ENCODE measurements around the gene PTGR3. TPM values are rescaled to one million over a fixed set of nuclear protein-coding genes. Genes with fewer than 3 reads are reported as not detected.

Gene PTGR3
- total RNA-seq, 2 donors from 2014 or later: 8.9 to 26.5 TPM

GRCh38 chr18:75170022-75170789 lies 38.7 kb downstream of the PTGR3 start:
- no peak for ATAC-seq
- no peak for DNase-seq
- no peaks in the 10 kb centered on the region for H3K36me3 ChIP-seq (replicated peaks in 1 of 2; ENCODE audit: insufficient read depth in 1 of 2, low read depth in 2 of 2)
- H3K4me3 ChIP-seq: no peak overlapping the region
- no peaks in the 10 kb centered on the region for H3K9me3 ChIP-seq
- no peaks in the 10 kb centered on the region for H3K27me3 ChIP-seq
- TF ChIP-seq, protein P1, sequence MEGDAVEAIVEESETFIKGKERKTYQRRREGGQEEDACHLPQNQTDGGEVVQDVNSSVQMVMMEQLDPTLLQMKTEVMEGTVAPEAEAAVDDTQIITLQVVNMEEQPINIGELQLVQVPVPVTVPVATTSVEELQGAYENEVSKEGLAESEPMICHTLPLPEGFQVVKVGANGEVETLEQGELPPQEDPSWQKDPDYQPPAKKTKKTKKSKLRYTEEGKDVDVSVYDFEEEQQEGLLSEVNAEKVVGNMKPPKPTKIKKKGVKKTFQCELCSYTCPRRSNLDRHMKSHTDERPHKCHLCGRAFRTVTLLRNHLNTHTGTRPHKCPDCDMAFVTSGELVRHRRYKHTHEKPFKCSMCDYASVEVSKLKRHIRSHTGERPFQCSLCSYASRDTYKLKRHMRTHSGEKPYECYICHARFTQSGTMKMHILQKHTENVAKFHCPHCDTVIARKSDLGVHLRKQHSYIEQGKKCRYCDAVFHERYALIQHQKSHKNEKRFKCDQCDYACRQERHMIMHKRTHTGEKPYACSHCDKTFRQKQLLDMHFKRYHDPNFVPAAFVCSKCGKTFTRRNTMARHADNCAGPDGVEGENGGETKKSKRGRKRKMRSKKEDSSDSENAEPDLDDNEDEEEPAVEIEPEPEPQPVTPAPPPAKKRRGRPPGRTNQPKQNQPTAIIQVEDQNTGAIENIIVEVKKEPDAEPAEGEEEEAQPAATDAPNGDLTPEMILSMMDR (IDR thresholded peaks at IDR 0.05): peak in 3 of 7 experiments; percentile 10 to 37 (median 16)
- TF ChIP-seq POLR2A (IDR thresholded peaks at IDR 0.05): no peak
- WGBS, 2 donors: 86 to 95% methylated on average over 34 of the region's 34 CpGs
- H3K4me1 ChIP-seq: no peaks in the 10 kb centered on the region
- intact Hi-C loops (cut with DNase I): no loop called here
- H3K27ac ChIP-seq: peak overlapping the region in 1 of 4 donors; percentile 18

DNA sequence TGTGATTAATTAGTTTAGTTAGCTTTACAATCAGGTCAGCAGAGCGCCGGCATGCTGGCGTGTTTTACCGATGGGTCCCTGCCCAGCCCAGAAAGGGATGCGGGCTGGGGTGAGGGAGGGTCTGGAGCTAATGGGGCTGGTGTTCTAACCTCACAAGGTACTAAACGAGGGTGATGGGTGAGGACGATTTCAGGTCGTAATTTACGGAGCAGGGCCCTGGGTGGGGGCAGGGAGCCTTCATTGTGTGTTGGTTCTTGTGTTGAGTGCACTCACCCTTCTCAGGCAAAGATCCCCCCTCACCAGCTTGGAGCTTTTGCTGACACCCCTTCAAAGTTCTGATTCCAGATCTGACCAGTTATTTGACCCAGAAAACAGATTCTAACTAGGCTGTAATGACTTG lies 39.5 kb downstream of the PTGR3 start:
- DNase-seq: no peak
- H3K4me3 ChIP-seq: no peak overlapping the region
- H3K27me3 ChIP-seq: no peaks in the 10 kb centered on the region
- ATAC-seq: no peak
- 48 to 64% methylated on average over 9 of the region's 9 CpGs for WGBS, 2 donors
- no peak for TF ChIP-seq POLR2A (IDR thresholded peaks at IDR 0.05)
- TF ChIP-seq, protein P1 (IDR thresholded peaks at IDR 0.05): no peak
- no peaks in the 10 kb centered on the region for H3K9me3 ChIP-seq
- intact Hi-C loops (cut with DNase I): no loop called here
- no peaks in the 10 kb centered on the region for H3K4me1 ChIP-seq
- no peak overlapping the region for H3K27ac ChIP-seq
- H3K36me3 ChIP-seq (replicated peaks in 1 of 2; ENCODE audit: insufficient read depth in 1 of 2, low read depth in 2 of 2): no peaks in the 10 kb centered on the region

GRCh38 chr18:75168619-75169018 lies 40.3 kb downstream of the PTGR3 start:
- no peaks in the 10 kb centered on the region for H3K36me3 ChIP-seq (replicated peaks in 1 of 2; ENCODE audit: insufficient read depth in 1 of 2, low read depth in 2 of 2)
- intact Hi-C loops (cut with DNase I): no loop called here
- no peak for DNase-seq
- no peak overlapping the region for H3K27ac ChIP-seq
- H3K27me3 ChIP-seq: no peaks in the 10 kb centered on the region
- ATAC-seq: no peak
- WGBS, 2 donors: 59 to 69% methylated on average over 7 of the region's 7 CpGs
- no peaks in the 10 kb centered on the region for H3K4me1 ChIP-seq
- no peak for TF ChIP-seq POLR2A (IDR thresholded peaks at IDR 0.05)
- TF ChIP-seq, protein P1 (IDR thresholded peaks at IDR 0.05): no peak
- H3K9me3 ChIP-seq: no peaks in the 10 kb centered on the region
- H3K4me3 ChIP-seq: no peak overlapping the region

DNA sequence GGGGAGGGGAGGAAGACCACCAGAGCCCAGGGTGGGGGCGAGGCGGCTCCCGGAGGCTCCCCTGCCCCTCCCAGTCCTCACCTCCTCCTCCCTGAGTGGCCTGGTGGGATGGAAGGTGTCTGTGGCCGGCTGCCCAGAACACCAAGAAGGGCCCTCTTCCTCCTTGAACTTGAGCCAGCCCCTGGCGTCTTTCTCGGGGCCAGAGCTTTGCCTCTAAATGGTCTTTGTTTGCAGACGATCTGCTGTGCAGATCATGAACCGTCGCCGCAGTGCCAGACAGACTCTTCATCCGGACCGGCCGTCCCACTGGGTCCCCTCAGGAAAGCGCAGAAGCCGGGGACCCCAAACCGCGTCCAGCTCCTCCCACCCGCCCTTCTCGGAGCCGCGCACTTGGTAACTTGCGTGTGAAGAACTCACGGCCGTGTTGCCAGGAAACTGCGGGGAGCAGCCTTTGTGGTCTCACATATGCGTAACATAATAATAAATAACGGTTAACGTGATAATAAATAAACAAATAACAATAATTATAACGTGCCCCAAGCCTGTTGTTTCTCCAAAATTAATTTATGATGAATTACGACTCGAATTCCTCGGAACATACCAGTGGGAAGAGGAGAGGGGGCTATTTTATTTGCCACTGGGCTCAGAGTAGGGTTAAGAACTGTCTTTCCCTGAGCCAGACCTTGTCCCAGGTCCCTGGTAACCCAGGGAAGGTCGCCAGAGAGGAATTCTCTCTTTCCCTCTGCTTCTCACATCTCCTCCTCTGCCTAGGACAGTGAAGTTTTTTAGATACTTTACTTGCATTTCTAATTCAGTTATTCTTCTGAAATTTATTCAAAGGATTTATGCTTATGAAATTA lies 41.0 kb downstream of the PTGR3 start:
- no peak overlapping the region for H3K4me3 ChIP-seq
- ATAC-seq (peak; percentile 38), DNase-seq (peak in 1 of 4 donors; percentile 23)
- no peak overlapping the region for H3K27ac ChIP-seq
- no peaks in the 10 kb centered on the region for H3K4me1 ChIP-seq
- intact Hi-C loops (cut with DNase I): no loop called here
- H3K36me3 ChIP-seq (replicated peaks in 1 of 2; ENCODE audit: insufficient read depth in 1 of 2, low read depth in 2 of 2): no peaks in the 10 kb centered on the region
- H3K9me3 ChIP-seq: no peaks in the 10 kb centered on the region
- H3K27me3 ChIP-seq: no peaks in the 10 kb centered on the region
- no peak for TF ChIP-seq POLR2A (IDR thresholded peaks at IDR 0.05)
- TF ChIP-seq, protein P1 (IDR thresholded peaks at IDR 0.05): no peak
- 65 to 69% methylated on average over 33 of the region's 33 CpGs for WGBS, 2 donors

All from body of pancreas (tissue), 4 donors.